SKM-1 treated with dmso at 0.1 percent for 144 hours (cell line): ENCODE data around the gene ATXN1.
"Not testable (repeated sequence)": the region's sequence is repeated elsewhere in the genome, so short reads cannot be mapped to it uniquely, and the experiment has no call there.

Experiments
- DNase-seq: peaks from one replicate; lab custom pipeline; 2025; ENCODE audit not compliant: unreplicated experiment; lab: John Stamatoyannopoulos, UW

Gene ATXN1

GRCh38 chr6:16656451-16656850 is 104.8 kb downstream of the ATXN1 start:
- DNase-seq, result no peak

GRCh38 chr6:16654701-16655100 is 106.6 kb downstream of the ATXN1 start:
- DNase-seq, result no peak

- no peak for DNase-seq
Observed at GRCh38 chr6:16653226-16653625, 108.0 kb downstream of the ATXN1 start.

GRCh38 chr6:16651871-16652270 is 109.4 kb downstream of the ATXN1 start:
- no peak for DNase-seq

GRCh38 chr6:16649890-16650289 is 111.4 kb downstream of the ATXN1 start:
- no peak for DNase-seq

- DNase-seq, result no peak
Observed at GRCh38 chr6:16649241-16649640, 112.0 kb downstream of the ATXN1 start.

GRCh38 chr6:16648003-16648402 is 113.3 kb downstream of the ATXN1 start:
- peak; percentile 35 for DNase-seq

- DNase-seq, result no peak
Observed at GRCh38 chr6:16647422-16647821, 113.8 kb downstream of the ATXN1 start.

GRCh38 chr6:16644540-16645250 is 116.6 kb downstream of the ATXN1 start:
- no peak for DNase-seq

GRCh38 chr6:16639684-16640480 is 121.4 kb downstream of the ATXN1 start:
- DNase-seq, result no peak

GRCh38 chr6:16637635-16638034 is 123.6 kb downstream of the ATXN1 start:
- DNase-seq, result no peak

GRCh38 chr6:16635810-16636602 is 125.3 kb downstream of the ATXN1 start:
- no peak for DNase-seq

GRCh38 chr6:16635291-16635809 is 125.9 kb downstream of the ATXN1 start:
- DNase-seq, result no peak

GRCh38 chr6:16634855-16635254 is 126.4 kb downstream of the ATXN1 start:
- DNase-seq, result no peak

- no peak for DNase-seq
Observed at GRCh38 chr6:16633961-16634360, 127.3 kb downstream of the ATXN1 start.

- no peak for DNase-seq
Observed at GRCh38 chr6:16633465-16633864, 127.8 kb downstream of the ATXN1 start.

GRCh38 chr6:16632101-16632500 is 129.2 kb downstream of the ATXN1 start:
- DNase-seq, result no peak

- DNase-seq, result no peak
Observed at GRCh38 chr6:16630026-16630643, 131.1 kb downstream of the ATXN1 start.

GRCh38 chr6:16628580-16628979 is 132.7 kb downstream of the ATXN1 start:
- not testable (repeated sequence) for DNase-seq

- no peak for DNase-seq
Observed at GRCh38 chr6:16626650-16627049, 134.6 kb downstream of the ATXN1 start.
